Left renal cortex interstitium (tissue), 4 donors: ENCODE measurements around the gene ARPC1B. TPM values are rescaled to one million over a fixed set of nuclear protein-coding genes. Genes with fewer than 3 reads are reported as not detected.
"Not testable (repeated sequence)": the region's sequence is repeated elsewhere in the genome, so short reads cannot be mapped to it uniquely, and the experiment has no call there.

Source experiments
- DNase-seq, 4 donors: peaks; one replicate each; pipeline ENCODE4 v3.0.0-alpha.2; 2013; ENCODE audit warnings: low read depth in 4 of 4, low spot score in 2 of 4, missing footprints in 1 of 4
- polyA plus RNA-seq, 4 donors: library from polyadenylated mRNA; unstranded; fragments of 120-200 nt; gene quantifications; one replicate each; pipeline ENCODE4 v1.2.1, GENCODE V29; 2013; ENCODE audit not compliant: insufficient read length in 4 of 4

The ARPC1B gene
- polyA plus RNA-seq, 4 donors = 28.1 to 43.0 (median 35.5) TPM

- not testable (repeated sequence) for DNase-seq
Observed at GRCh38 chr7:99387239-99387635, 12.7 kb downstream of the ARPC1B start.

GRCh38 chr7:99387912-99388311 is 13.4 kb downstream of the ARPC1B start:
- DNase-seq = no peak

- no peak for DNase-seq
Observed at GRCh38 chr7:99389772-99390171, 15.2 kb downstream of the ARPC1B start.

- DNase-seq = no peak
Observed at GRCh38 chr7:99390941-99391602, 16.5 kb downstream of the ARPC1B start.

GRCh38 chr7:99392046-99392445 is 17.5 kb downstream of the ARPC1B start:
- no peak for DNase-seq

- DNase-seq = no peak
Observed at GRCh38 chr7:99392659-99393354, 18.3 kb downstream of the ARPC1B start.

GRCh38 chr7:99393355-99394187 is 19.0 kb downstream of the ARPC1B start:
- DNase-seq = no peak

GRCh38 chr7:99394188-99394502 is 19.6 kb downstream of the ARPC1B start:
- no peak for DNase-seq

GRCh38 chr7:99395616-99396327 is 21.2 kb downstream of the ARPC1B start:
- no peak for DNase-seq

- no peak for DNase-seq
Observed at GRCh38 chr7:99396418-99397296, 22.1 kb downstream of the ARPC1B start.

GRCh38 chr7:99397297-99397983 is 22.9 kb downstream of the ARPC1B start:
- DNase-seq = no peak

GRCh38 chr7:99398891-99399445 is 24.4 kb downstream of the ARPC1B start:
- no peak for DNase-seq

GRCh38 chr7:99399597-99399996 is 25.1 kb downstream of the ARPC1B start:
- DNase-seq = no peak

- no peak for DNase-seq
Observed at GRCh38 chr7:99402854-99403253, 28.3 kb downstream of the ARPC1B start.

- DNase-seq = no peak
Observed at GRCh38 chr7:99403764-99404163, 29.2 kb downstream of the ARPC1B start.

GRCh38 chr7:99404235-99404976 is 29.9 kb downstream of the ARPC1B start:
- DNase-seq = no peak

GRCh38 chr7:99404977-99405320 is 30.4 kb downstream of the ARPC1B start:
- no peak for DNase-seq

- DNase-seq = no peak
Observed at GRCh38 chr7:99406557-99406956, 32.0 kb downstream of the ARPC1B start.
